Vagina (tissue), 2 donors: Measurements from ENCODE around the gene TRABD2B.

ENCODE experiments used
- POLR2A ChIP-seq, 2 donors: fragments of 450-650 bp; IDR thresholded peaks; one replicate each; pipeline ENCODE4 v1.6.1; 2017; ENCODE audit warnings: antibody characterized with exemption in 2 of 2, mild to moderate bottlenecking in 2 of 2, moderate library complexity in 2 of 2
- POLR2AphosphoS5 ChIP-seq, 2 donors: sonication (generic); formaldehyde crosslinking; IDR thresholded peaks; one replicate each; pipeline ENCODE4 v1.9.0; 2017; ENCODE audit warnings: antibody characterized with exemption in 2 of 2, mild to moderate bottlenecking in 2 of 2, low read depth in 1 of 2; ENCODE audit not compliant: insufficient read depth in 1 of 2
- TF ChIP-seq, protein P1 (sequence below), 3 experiments: fragments of 450-650 bp in 2 of 3; fragments of 200-600 bp in 1 of 3; sonication (generic) in 1 of 3; IDR thresholded peaks; one replicate each; pipeline ENCODE4 v1.5.1; 2017 to 2019; ENCODE audit warnings: antibody characterized with exemption in 3 of 3, mild to moderate bottlenecking in 2 of 3, moderate library complexity in 2 of 3

DNA sequence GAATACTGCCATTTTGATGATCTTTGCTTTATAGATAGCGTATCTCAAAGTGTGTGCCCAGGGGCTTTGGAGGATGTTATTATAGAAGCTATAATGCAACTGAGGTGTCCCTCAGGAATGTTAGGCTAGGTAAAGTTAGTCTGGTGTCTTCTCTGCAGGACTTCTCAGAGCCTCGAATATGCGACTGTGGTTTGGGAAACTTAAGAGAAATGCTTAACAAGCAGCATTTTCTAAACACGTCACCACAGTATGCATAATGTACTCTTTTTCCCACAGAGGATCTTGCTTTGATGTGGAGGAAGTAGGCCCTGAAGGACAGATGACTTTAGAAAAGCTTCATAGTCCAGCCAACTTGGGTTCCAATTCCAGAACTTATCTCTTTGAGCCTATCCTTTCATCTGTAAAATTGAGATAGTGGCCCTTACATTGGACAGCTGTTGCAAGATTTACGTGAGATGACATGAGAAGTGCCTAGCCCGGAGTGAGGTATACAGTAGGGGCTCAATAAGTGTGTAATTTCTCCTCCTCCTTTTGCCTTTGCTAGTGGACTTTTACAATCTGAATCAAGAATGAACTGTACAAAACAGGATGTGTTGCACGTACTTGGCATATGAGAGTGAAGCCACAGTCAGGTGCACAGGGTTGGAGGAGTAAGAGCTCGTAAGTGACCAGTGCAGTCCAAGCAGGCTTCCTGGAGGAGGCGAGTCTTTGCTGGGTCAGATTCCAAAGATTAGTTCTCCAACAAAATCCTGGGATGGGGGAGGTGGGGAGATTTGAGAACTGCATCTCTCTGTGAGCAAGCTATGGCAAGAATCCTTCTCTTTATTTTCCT lies 29.7 kb upstream of the TRABD2B start:
- no peak for TF ChIP-seq POLR2AphosphoS5 (IDR thresholded peaks at IDR 0.05; ENCODE audit: insufficient read depth in 1 of 2, low read depth in 1 of 2)
- TF ChIP-seq, protein P1, sequence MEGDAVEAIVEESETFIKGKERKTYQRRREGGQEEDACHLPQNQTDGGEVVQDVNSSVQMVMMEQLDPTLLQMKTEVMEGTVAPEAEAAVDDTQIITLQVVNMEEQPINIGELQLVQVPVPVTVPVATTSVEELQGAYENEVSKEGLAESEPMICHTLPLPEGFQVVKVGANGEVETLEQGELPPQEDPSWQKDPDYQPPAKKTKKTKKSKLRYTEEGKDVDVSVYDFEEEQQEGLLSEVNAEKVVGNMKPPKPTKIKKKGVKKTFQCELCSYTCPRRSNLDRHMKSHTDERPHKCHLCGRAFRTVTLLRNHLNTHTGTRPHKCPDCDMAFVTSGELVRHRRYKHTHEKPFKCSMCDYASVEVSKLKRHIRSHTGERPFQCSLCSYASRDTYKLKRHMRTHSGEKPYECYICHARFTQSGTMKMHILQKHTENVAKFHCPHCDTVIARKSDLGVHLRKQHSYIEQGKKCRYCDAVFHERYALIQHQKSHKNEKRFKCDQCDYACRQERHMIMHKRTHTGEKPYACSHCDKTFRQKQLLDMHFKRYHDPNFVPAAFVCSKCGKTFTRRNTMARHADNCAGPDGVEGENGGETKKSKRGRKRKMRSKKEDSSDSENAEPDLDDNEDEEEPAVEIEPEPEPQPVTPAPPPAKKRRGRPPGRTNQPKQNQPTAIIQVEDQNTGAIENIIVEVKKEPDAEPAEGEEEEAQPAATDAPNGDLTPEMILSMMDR (IDR thresholded peaks at IDR 0.05), result no peak
- TF ChIP-seq POLR2A (IDR thresholded peaks at IDR 0.05), result no peak
